HTR-8/SVneo (cell line): ENCODE results near the gene UBLCP1.

Experiments used
- DNase-seq: peaks from one replicate; pipeline ENCODE4 v3.0.0; 2011; ENCODE audit warnings: low spot score, mixed read lengths; ENCODE audit not compliant: insufficient read length
- FAIRE-seq: peaks from 2 replicates; lab custom pipeline; 2011; peaks lifted over from hg19 to GRCh38; lab: Jason Lieb, UNC

UBLCP1 gene

GRCh38 chr5:159304961-159305595, 42.0 kb downstream of the UBLCP1 start:
- no peak for FAIRE-seq
- no peak for DNase-seq

- DNase-seq (no peak), FAIRE-seq (no peak)
Observed at GRCh38 chr5:159309689-159310433, 46.8 kb downstream of the UBLCP1 start.

GRCh38 chr5:159310511-159310910, 47.4 kb downstream of the UBLCP1 start:
- no peak for DNase-seq
- FAIRE-seq = no peak

- FAIRE-seq = no peak
- DNase-seq = no peak
Observed at GRCh38 chr5:159311063-159311462, 48.0 kb downstream of the UBLCP1 start.

- DNase-seq (no peak), FAIRE-seq (no peak)
Observed at GRCh38 chr5:159313197-159313596, 50.1 kb downstream of the UBLCP1 start.

- peak; percentile 53 for DNase-seq
- FAIRE-seq = no peak
Observed at GRCh38 chr5:159316519-159317383, 53.7 kb downstream of the UBLCP1 start.

GRCh38 chr5:159317849-159318248, 54.8 kb downstream of the UBLCP1 start:
- DNase-seq (no peak), FAIRE-seq (peak; percentile 33)

- DNase-seq (no peak), FAIRE-seq (no peak)
Observed at GRCh38 chr5:159318448-159318847, 55.4 kb downstream of the UBLCP1 start.

- FAIRE-seq (no peak), DNase-seq (no peak)
Observed at GRCh38 chr5:159319363-159319762, 56.3 kb downstream of the UBLCP1 start.

- DNase-seq (no peak), FAIRE-seq (no peak)
Observed at GRCh38 chr5:159319832-159320231, 56.7 kb downstream of the UBLCP1 start.

- DNase-seq (no peak), FAIRE-seq (no peak)
Observed at GRCh38 chr5:159322180-159322579, 59.1 kb downstream of the UBLCP1 start.

GRCh38 chr5:159324102-159324755, 61.1 kb downstream of the UBLCP1 start:
- FAIRE-seq (no peak), DNase-seq (no peak)

GRCh38 chr5:159324986-159325385, 61.9 kb downstream of the UBLCP1 start:
- no peak for FAIRE-seq
- no peak for DNase-seq

- FAIRE-seq (no peak), DNase-seq (no peak)
Observed at GRCh38 chr5:159330131-159330800, 67.2 kb downstream of the UBLCP1 start, which contains the start of gene IL12B. TSS of gene IL12B (minus strand) at chr5:159330487. CDS start at chr5:159326782, 3,705 bp downstream.

- FAIRE-seq = peak; percentile 66
- DNase-seq = peak; percentile 48
Observed at GRCh38 chr5:159331093-159331973, 68.2 kb downstream of the UBLCP1 start.

- no peak for DNase-seq
- no peak for FAIRE-seq
Observed at GRCh38 chr5:159332800-159333544, 69.9 kb downstream of the UBLCP1 start.

GRCh38 chr5:159333545-159333925, 70.4 kb downstream of the UBLCP1 start:
- no peak for FAIRE-seq
- no peak for DNase-seq
